GM19467 (cell line): Measurements from ENCODE around the gene C16orf90.
"Not testable (repeated sequence)": the region's sequence is repeated elsewhere in the genome, so short reads cannot be mapped to it uniquely, and the experiment has no call there.

Source experiments
- ATAC-seq: cut with Tn5 transposase; IDR thresholded peaks from one replicate; pipeline ENCODE4 v1.9.1; 2021; ENCODE audit warnings: mild to moderate bottlenecking, moderate library complexity; ENCODE audit not compliant: unreplicated experiment

The C16orf90 gene

GRCh38 chr16:3495176-3495575 is at the start of gene C16orf90:
Gene C16orf90, minus strand, starts transcription at chr16:3495489. Its CDS starts 68 bp downstream, at chr16:3495421.
- no peak for ATAC-seq

GRCh38 chr16:3542601-3543373 is 47.5 kb upstream of the C16orf90 start:
- no peak for ATAC-seq

- no peak for ATAC-seq
Measured at GRCh38 chr16:3541527-3542155, 46.4 kb upstream of the C16orf90 start.

- no peak for ATAC-seq
Measured at GRCh38 chr16:3538222-3538621, 42.9 kb upstream of the C16orf90 start.

GRCh38 chr16:3536851-3537250 is 41.6 kb upstream of the C16orf90 start:
- no peak for ATAC-seq

- ATAC-seq: no peak
Measured at GRCh38 chr16:3536271-3536731, 41.0 kb upstream of the C16orf90 start.

GRCh38 chr16:3534126-3534525 is 38.8 kb upstream of the C16orf90 start:
- ATAC-seq: no peak

GRCh38 chr16:3532741-3533140 is 37.5 kb upstream of the C16orf90 start:
- no peak for ATAC-seq

GRCh38 chr16:3530371-3530914 is 35.2 kb upstream of the C16orf90 start:
- ATAC-seq: no peak

GRCh38 chr16:3529175-3529574 is 33.9 kb upstream of the C16orf90 start:
- no peak for ATAC-seq

- no peak for ATAC-seq
Measured at GRCh38 chr16:3528406-3528805, 33.1 kb upstream of the C16orf90 start.

- not testable (repeated sequence) for ATAC-seq
Measured at GRCh38 chr16:3527216-3527829, 32.0 kb upstream of the C16orf90 start.

- no peak for ATAC-seq
Measured at GRCh38 chr16:3525951-3526350, 30.7 kb upstream of the C16orf90 start.

- ATAC-seq: no peak
Measured at GRCh38 chr16:3523281-3523680, 28.0 kb upstream of the C16orf90 start.

GRCh38 chr16:3520841-3521240 is 25.6 kb upstream of the C16orf90 start:
- ATAC-seq: no peak

GRCh38 chr16:3520413-3520812 is 25.1 kb upstream of the C16orf90 start:
- no peak for ATAC-seq

GRCh38 chr16:3519581-3519980 is 24.3 kb upstream of the C16orf90 start:
- no peak for ATAC-seq

- no peak for ATAC-seq
Measured at GRCh38 chr16:3518986-3519348, 23.7 kb upstream of the C16orf90 start.

GRCh38 chr16:3518292-3518985 is 23.1 kb upstream of the C16orf90 start:
- no peak for ATAC-seq

GRCh38 chr16:3515897-3516296 is 20.6 kb upstream of the C16orf90 start:
- ATAC-seq: no peak

GRCh38 chr16:3514621-3515020 is 19.3 kb upstream of the C16orf90 start:
- ATAC-seq: no peak
